H1 (cell line): ENCODE measurements around the gene HIVEP2. TPM values are rescaled to one million over a fixed set of nuclear protein-coding genes. Genes with fewer than 3 reads are reported as not detected.

Experiments used
- BACH1 ChIP-seq: IDR thresholded peaks from 2 replicates; pipeline ENCODE4 v1.6.1; 2012; ENCODE audit warnings: low read length, improper control_type of control experiment
- CHD1 ChIP-seq: IDR thresholded peaks from 2 replicates; pipeline ENCODE4 v1.6.1; 2012; ENCODE audit warnings: low read depth, low read length, improper control_type of control experiment
- CREB1 ChIP-seq: IDR thresholded peaks from 2 replicates; pipeline ENCODE4 v1.6.1; 2012; ENCODE audit warnings: inconsistent platforms
- RAD21 ChIP-seq, 2 experiments: IDR thresholded peaks in 1 of 2; conservative IDR thresholded peaks in 1 of 2; 2 replicates each; pipeline ENCODE4 v1.6.1; 2011; ENCODE audit warnings: low read depth in 2 of 2, low read length in 2 of 2, improper control_type of control experiment in 1 of 2, inconsistent platforms in 1 of 2, mild to moderate bottlenecking in 1 of 2, moderate library complexity in 1 of 2
- SAP30 ChIP-seq: fragments of 300-600 bp; sonication (generic); IDR thresholded peaks from 2 replicates; pipeline ENCODE4 v1.7.1; 2012; ENCODE audit warnings: low read length, moderate library complexity, mild to moderate bottlenecking, inconsistent platforms; ENCODE audit not compliant: insufficient read depth, insufficient replicate concordance
- SIX5 ChIP-seq: IDR thresholded peaks from 2 replicates; pipeline ENCODE4 v1.6.1; 2011; ENCODE audit warnings: mild to moderate bottlenecking, low read depth, low read length
- TAF1 ChIP-seq: IDR thresholded peaks from 2 replicates; pipeline ENCODE4 v1.6.1; 2011; ENCODE audit warnings: mild to moderate bottlenecking, low read depth, low read length
- TCF12 ChIP-seq: IDR thresholded peaks from 2 replicates; pipeline ENCODE4 v1.6.1; 2011; ENCODE audit warnings: low read depth, mild to moderate bottlenecking, low read length
- TEAD4 ChIP-seq: IDR thresholded peaks from 2 replicates; pipeline ENCODE4 v1.6.1; 2012; ENCODE audit warnings: low read depth, low read length, inconsistent platforms, mixed read lengths
- polyA plus RNA-seq, 7 experiments: library from polyadenylated mRNA; depleted of rRNA in 3 of 7; stranded (reverse) in 5 of 7; unstranded in 2 of 7; fragments of >200 nt in 5 of 7; fragments of 200-250 nt in 2 of 7; gene quantifications; 1 replicate in 5 of 7; 2 replicates in 1 of 7; 4 replicates in 1 of 7; pipeline versions ENCODE4 v1.2.1 to v1.2.3, GENCODE V29; 2011 to 2013; ENCODE audit warnings: missing spikeins in 2 of 7, mixed read lengths in 2 of 7
- total RNA-seq: library from RNA; stranded (reverse); fragmentation: NEBNext Ultra II Directional; extraction: Animal tissue kit (Norgen Biotek cat#: 25700); gene quantifications from 2 replicates; pipeline ENCODE4 v1.2.1, GENCODE V29; 2021
- TF ChIP-seq, protein P1 (sequence below): fragments of 300-600 bp; sonication (generic); IDR thresholded peaks from 2 replicates; pipeline ENCODE4 v1.7.1; 2012; ENCODE audit warnings: low read length, moderate library complexity, mild to moderate bottlenecking, inconsistent platforms; ENCODE audit not compliant: insufficient replicate concordance

Gene HIVEP2
- total and polyA plus RNA-seq, 2 of the 8 experiments (the other 6 are each of a cell fraction or from before 2014, with no cell fraction given): 2.2 to 6.1 TPM

GRCh38 chr6:142902636-142903053 lies 42.3 kb downstream of the HIVEP2 start (continued):
- TF ChIP-seq, protein P1, sequence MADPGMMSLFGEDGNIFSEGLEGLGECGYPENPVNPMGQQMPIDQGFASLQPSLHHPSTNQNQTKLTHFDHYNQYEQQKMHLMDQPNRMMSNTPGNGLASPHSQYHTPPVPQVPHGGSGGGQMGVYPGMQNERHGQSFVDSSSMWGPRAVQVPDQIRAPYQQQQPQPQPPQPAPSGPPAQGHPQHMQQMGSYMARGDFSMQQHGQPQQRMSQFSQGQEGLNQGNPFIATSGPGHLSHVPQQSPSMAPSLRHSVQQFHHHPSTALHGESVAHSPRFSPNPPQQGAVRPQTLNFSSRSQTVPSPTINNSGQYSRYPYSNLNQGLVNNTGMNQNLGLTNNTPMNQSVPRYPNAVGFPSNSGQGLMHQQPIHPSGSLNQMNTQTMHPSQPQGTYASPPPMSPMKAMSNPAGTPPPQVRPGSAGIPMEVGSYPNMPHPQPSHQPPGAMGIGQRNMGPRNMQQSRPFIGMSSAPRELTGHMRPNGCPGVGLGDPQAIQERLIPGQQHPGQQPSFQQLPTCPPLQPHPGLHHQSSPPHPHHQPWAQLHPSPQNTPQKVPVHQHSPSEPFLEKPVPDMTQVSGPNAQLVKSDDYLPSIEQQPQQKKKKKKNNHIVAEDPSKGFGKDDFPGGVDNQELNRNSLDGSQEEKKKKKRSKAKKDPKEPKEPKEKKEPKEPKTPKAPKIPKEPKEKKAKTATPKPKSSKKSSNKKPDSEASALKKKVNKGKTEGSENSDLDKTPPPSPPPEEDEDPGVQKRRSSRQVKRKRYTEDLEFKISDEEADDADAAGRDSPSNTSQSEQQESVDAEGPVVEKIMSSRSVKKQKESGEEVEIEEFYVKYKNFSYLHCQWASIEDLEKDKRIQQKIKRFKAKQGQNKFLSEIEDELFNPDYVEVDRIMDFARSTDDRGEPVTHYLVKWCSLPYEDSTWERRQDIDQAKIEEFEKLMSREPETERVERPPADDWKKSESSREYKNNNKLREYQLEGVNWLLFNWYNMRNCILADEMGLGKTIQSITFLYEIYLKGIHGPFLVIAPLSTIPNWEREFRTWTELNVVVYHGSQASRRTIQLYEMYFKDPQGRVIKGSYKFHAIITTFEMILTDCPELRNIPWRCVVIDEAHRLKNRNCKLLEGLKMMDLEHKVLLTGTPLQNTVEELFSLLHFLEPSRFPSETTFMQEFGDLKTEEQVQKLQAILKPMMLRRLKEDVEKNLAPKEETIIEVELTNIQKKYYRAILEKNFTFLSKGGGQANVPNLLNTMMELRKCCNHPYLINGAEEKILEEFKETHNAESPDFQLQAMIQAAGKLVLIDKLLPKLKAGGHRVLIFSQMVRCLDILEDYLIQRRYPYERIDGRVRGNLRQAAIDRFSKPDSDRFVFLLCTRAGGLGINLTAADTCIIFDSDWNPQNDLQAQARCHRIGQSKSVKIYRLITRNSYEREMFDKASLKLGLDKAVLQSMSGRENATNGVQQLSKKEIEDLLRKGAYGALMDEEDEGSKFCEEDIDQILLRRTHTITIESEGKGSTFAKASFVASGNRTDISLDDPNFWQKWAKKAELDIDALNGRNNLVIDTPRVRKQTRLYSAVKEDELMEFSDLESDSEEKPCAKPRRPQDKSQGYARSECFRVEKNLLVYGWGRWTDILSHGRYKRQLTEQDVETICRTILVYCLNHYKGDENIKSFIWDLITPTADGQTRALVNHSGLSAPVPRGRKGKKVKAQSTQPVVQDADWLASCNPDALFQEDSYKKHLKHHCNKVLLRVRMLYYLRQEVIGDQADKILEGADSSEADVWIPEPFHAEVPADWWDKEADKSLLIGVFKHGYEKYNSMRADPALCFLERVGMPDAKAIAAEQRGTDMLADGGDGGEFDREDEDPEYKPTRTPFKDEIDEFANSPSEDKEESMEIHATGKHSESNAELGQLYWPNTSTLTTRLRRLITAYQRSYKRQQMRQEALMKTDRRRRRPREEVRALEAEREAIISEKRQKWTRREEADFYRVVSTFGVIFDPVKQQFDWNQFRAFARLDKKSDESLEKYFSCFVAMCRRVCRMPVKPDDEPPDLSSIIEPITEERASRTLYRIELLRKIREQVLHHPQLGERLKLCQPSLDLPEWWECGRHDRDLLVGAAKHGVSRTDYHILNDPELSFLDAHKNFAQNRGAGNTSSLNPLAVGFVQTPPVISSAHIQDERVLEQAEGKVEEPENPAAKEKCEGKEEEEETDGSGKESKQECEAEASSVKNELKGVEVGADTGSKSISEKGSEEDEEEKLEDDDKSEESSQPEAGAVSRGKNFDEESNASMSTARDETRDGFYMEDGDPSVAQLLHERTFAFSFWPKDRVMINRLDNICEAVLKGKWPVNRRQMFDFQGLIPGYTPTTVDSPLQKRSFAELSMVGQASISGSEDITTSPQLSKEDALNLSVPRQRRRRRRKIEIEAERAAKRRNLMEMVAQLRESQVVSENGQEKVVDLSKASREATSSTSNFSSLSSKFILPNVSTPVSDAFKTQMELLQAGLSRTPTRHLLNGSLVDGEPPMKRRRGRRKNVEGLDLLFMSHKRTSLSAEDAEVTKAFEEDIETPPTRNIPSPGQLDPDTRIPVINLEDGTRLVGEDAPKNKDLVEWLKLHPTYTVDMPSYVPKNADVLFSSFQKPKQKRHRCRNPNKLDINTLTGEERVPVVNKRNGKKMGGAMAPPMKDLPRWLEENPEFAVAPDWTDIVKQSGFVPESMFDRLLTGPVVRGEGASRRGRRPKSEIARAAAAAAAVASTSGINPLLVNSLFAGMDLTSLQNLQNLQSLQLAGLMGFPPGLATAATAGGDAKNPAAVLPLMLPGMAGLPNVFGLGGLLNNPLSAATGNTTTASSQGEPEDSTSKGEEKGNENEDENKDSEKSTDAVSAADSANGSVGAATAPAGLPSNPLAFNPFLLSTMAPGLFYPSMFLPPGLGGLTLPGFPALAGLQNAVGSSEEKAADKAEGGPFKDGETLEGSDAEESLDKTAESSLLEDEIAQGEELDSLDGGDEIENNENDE: no peak
- no peak for TF ChIP-seq BACH1
- TF ChIP-seq SAP30: no peak
- no peak for TF ChIP-seq TEAD4
- TF ChIP-seq SIX5: no peak
- TF ChIP-seq CREB1: no peak
- no peak for TF ChIP-seq CHD1
- TF ChIP-seq TCF12: no peak
- no peak for TF ChIP-seq TAF1
- no peak for TF ChIP-seq RAD21 (IDR thresholded peaks at IDR 0.05 in 1 of 2, conservative IDR thresholded peaks at IDR 0.05 in 1 of 2; ENCODE audit: low read depth in 2 of 2, low read length in 2 of 2)
- TF ChIP-seq, all 59 proteins: peak for 0
